Mononuclear cell (primary cell): ENCODE results near the gene TRAF7. TPM values are rescaled to one million over a fixed set of nuclear protein-coding genes. Genes with fewer than 3 reads are reported as not detected.

Experiments
- H3K27me3 ChIP-seq: 2 replicates; pipeline ENCODE4 v1.6.0; 2011; ENCODE audit warnings: low read length, control low read depth; ENCODE audit not compliant: insufficient read depth
- H3K4me1 ChIP-seq: 2 replicates; pipeline ENCODE4 v1.5.1; 2011; ENCODE audit warnings: mild to moderate bottlenecking, low read length, control low read depth; ENCODE audit not compliant: insufficient read depth
- H3K4me3 ChIP-seq: 2 replicates; pipeline ENCODE4 v1.5.1; 2011; ENCODE audit warnings: mild to moderate bottlenecking, low read length, moderate library complexity
- H3K9me3 ChIP-seq: 2 replicates; pipeline ENCODE4 v1.5.1; 2011; ENCODE audit warnings: low read depth, mild to moderate bottlenecking, control low read depth, low read length
- total RNA-seq: library from RNA; depleted of rRNA; stranded (reverse); fragments of >200 nt; gene quantifications from one replicate; pipeline ENCODE4 v1.2.3, GENCODE V29; 2012

Gene TRAF7
- total RNA-seq, 1 donor = 17.9 TPM

- H3K4me3 ChIP-seq = no peak overlapping the region
- H3K27me3 ChIP-seq = peaks cover 6% of the 10 kb centered on the region
- H3K4me1 ChIP-seq = peaks cover 3% of the 10 kb centered on the region
- H3K9me3 ChIP-seq = no peaks in the 10 kb centered on the region
Measured at GRCh38 chr16:2190002-2190658, 34.5 kb downstream of the TRAF7 start.

- H3K9me3 ChIP-seq = no peaks in the 10 kb centered on the region
- H3K4me3 ChIP-seq = no peak overlapping the region
- peaks cover 13% of the 10 kb centered on the region for H3K27me3 ChIP-seq
- H3K4me1 ChIP-seq = peaks cover 10% of the 10 kb centered on the region
Measured at GRCh38 chr16:2190659-2191445, 35.3 kb downstream of the TRAF7 start.

- peaks cover 14% of the 10 kb centered on the region for H3K27me3 ChIP-seq
- H3K4me1 ChIP-seq = peaks cover 11% of the 10 kb centered on the region
- no peaks in the 10 kb centered on the region for H3K9me3 ChIP-seq
- H3K4me3 ChIP-seq = no peak overlapping the region
Measured at GRCh38 chr16:2191446-2191706, 35.8 kb downstream of the TRAF7 start.

GRCh38 chr16:2194166-2194834, 38.7 kb downstream of the TRAF7 start:
- Histone ChIP-seq H3K4me3 (no peak overlapping the region), H3K27me3 (peaks cover 33% of the 10 kb centered on the region), H3K4me1 (peaks cover 11% of the 10 kb centered on the region), H3K9me3 (no peaks in the 10 kb centered on the region)

- Histone ChIP-seq H3K4me1 (peaks cover 11% of the 10 kb centered on the region), H3K9me3 (no peaks in the 10 kb centered on the region), H3K4me3 (no peak overlapping the region), H3K27me3 (peaks cover 33% of the 10 kb centered on the region)
Measured at GRCh38 chr16:2194852-2195321, 39.3 kb downstream of the TRAF7 start.

GRCh38 chr16:2195322-2196161, 40.0 kb downstream of the TRAF7 start:
- H3K9me3 ChIP-seq = no peaks in the 10 kb centered on the region
- peaks cover 33% of the 10 kb centered on the region for H3K27me3 ChIP-seq
- H3K4me3 ChIP-seq = no peak overlapping the region
- peaks cover 11% of the 10 kb centered on the region for H3K4me1 ChIP-seq

GRCh38 chr16:2196162-2196980, 40.8 kb downstream of the TRAF7 start, which contains the start of gene CASKIN1:
Gene CASKIN1 (minus strand): TSS chr16:2196605. CDS start chr16:2196432, 173 bp downstream.
- Histone ChIP-seq H3K27me3 (peaks cover 33% of the 10 kb centered on the region), H3K4me1 (peaks cover 11% of the 10 kb centered on the region), H3K4me3 (no peak within 1 kb of the TSS), H3K9me3 (no peaks in the 10 kb centered on the region)

- Histone ChIP-seq H3K9me3 (no peaks in the 10 kb centered on the region), H3K4me1 (peaks cover 11% of the 10 kb centered on the region), H3K4me3 (no peak overlapping the region), H3K27me3 (peaks cover 33% of the 10 kb centered on the region)
Measured at GRCh38 chr16:2196981-2197511, 41.5 kb downstream of the TRAF7 start.

GRCh38 chr16:2197765-2198164, 42.2 kb downstream of the TRAF7 start:
- Histone ChIP-seq H3K9me3 (no peaks in the 10 kb centered on the region), H3K27me3 (peaks cover 33% of the 10 kb centered on the region), H3K4me3 (no peak overlapping the region)

GRCh38 chr16:2198283-2198682, 42.7 kb downstream of the TRAF7 start:
- Histone ChIP-seq H3K27me3 (peaks cover 33% of the 10 kb centered on the region), H3K4me1 (peaks cover 11% of the 10 kb centered on the region), H3K4me3 (no peak overlapping the region), H3K9me3 (no peaks in the 10 kb centered on the region)

More at GRCh38 chr16:2197765-2198164, 42.2 kb downstream of the TRAF7 start:
- H3K4me1 ChIP-seq = peaks cover 11% of the 10 kb centered on the region

GRCh38 chr16:2199095-2199494, 43.5 kb downstream of the TRAF7 start:
- Histone ChIP-seq H3K27me3 (peaks cover 33% of the 10 kb centered on the region), H3K9me3 (no peaks in the 10 kb centered on the region), H3K4me3 (no peak overlapping the region), H3K4me1 (peaks cover 11% of the 10 kb centered on the region)

- Histone ChIP-seq H3K27me3 (peaks cover 32% of the 10 kb centered on the region), H3K9me3 (no peaks in the 10 kb centered on the region), H3K4me1 (peaks cover 16% of the 10 kb centered on the region), H3K4me3 (no peak overlapping the region)
Measured at GRCh38 chr16:2199621-2200139, 44.1 kb downstream of the TRAF7 start.

- H3K27me3 ChIP-seq = peaks cover 25% of the 10 kb centered on the region
- no peaks in the 10 kb centered on the region for H3K9me3 ChIP-seq
- H3K4me1 ChIP-seq = peaks cover 15% of the 10 kb centered on the region
- H3K4me3 ChIP-seq = no peak overlapping the region
Measured at GRCh38 chr16:2200313-2200712, 44.7 kb downstream of the TRAF7 start.
